ENCODE results near the gene OXT. TPM values are rescaled to one million over a fixed set of nuclear protein-coding genes. Genes with fewer than 3 reads are reported as not detected.
A peak's percentile ranks its signal among the peaks of the same experiment; 100 is the strongest.

Gene OXT
- total RNA-seq, 1 experiment from 2014 or later = not detected

GRCh38 chr20:3109350-3110302, 38.2 kb downstream of the OXT start:
- no peak for DNase-seq (ENCODE audit: low read depth)

GRCh38 chr20:3111507-3111906, 40.1 kb downstream of the OXT start:
- no peak for DNase-seq (ENCODE audit: low read depth)

- no peak for DNase-seq (ENCODE audit: low read depth)
Measured at GRCh38 chr20:3111995-3112394, 40.6 kb downstream of the OXT start.

- peak; percentile 46 for DNase-seq (ENCODE audit: low read depth)
Measured at GRCh38 chr20:3115190-3116107, 44.0 kb downstream of the OXT start.

- DNase-seq (ENCODE audit: low read depth) = no peak
Measured at GRCh38 chr20:3116341-3116740, 44.9 kb downstream of the OXT start.

- DNase-seq (ENCODE audit: low read depth) = peak; percentile 69
Measured at GRCh38 chr20:3117839-3118379, 46.5 kb downstream of the OXT start.

- DNase-seq (ENCODE audit: low read depth) = no peak
Measured at GRCh38 chr20:3119044-3119443, 47.6 kb downstream of the OXT start.

GRCh38 chr20:3121271-3121911, 50.0 kb downstream of the OXT start:
- no peak for DNase-seq (ENCODE audit: low read depth)

Other genes starting within 250 kb of the OXT start
- 28.0 and 43.9 TPM in 2 replicates for gene PCED1A, start 231.0 kb upstream of the OXT start, total RNA-seq (2014; rRNA removed)
- 36.1 and 41.8 TPM in 2 replicates for gene VPS16, start 230.9 kb upstream of the OXT start, total RNA-seq (2014; rRNA removed)
- 25.1 and 38.5 TPM in 2 replicates for gene PTPRA, start 198.1 kb upstream of the OXT start, total RNA-seq (2014; rRNA removed)
- not detected in 2 replicates for gene GNRH2, start 28.0 kb upstream of the OXT start, total RNA-seq (2014; rRNA removed)
- 58.4 and 66.9 TPM in 2 replicates for gene MRPS26, start 25.6 kb upstream of the OXT start, total RNA-seq (2014; rRNA removed)
- not detected in 2 replicates for gene AVP, start 13.1 kb downstream of the OXT start, total RNA-seq (2014; rRNA removed)
- gene FASTKD5, start 88.2 kb downstream of the OXT start, total RNA-seq (2014; rRNA removed) = 22.9 and 24.7 TPM in 2 replicates
- gene UBOX5, start 88.2 kb downstream of the OXT start, total RNA-seq (2014; rRNA removed) = 5.1 and 5.3 TPM in 2 replicates
- gene LZTS3, start 101.9 kb downstream of the OXT start, total RNA-seq (2014; rRNA removed) = 5.5 and 6.7 TPM in 2 replicates
- 51.3 and 52.6 TPM in 2 replicates for gene DDRGK1, start 133.1 kb downstream of the OXT start, total RNA-seq (2014; rRNA removed)
- gene ITPA, start 137.9 kb downstream of the OXT start, total RNA-seq (2014; rRNA removed) = 66.0 and 71.0 TPM in 2 replicates
- 3.1 and 3.7 TPM in 2 replicates for gene SLC4A11, start 167.6 kb downstream of the OXT start, total RNA-seq (2014; rRNA removed)